Medulla oblongata (tissue), 1 donor: Measurements from ENCODE around the gene CLEC18C.
"Not testable (repeated sequence)": the region's sequence is repeated elsewhere in the genome, so short reads cannot be mapped to it uniquely, and the experiment has no call there.

ENCODE experiments used
- DNase-seq: peaks from one replicate; pipeline ENCODE4 v3.0.0-alpha.2; 2015; ENCODE audit errors: extremely low spot score

Gene CLEC18C

GRCh38 chr16:70173212-70173837 lies at the start of gene CLEC18C:
TSS of gene CLEC18C (plus strand) at chr16:70173787. CDS start at chr16:70174279, 492 bp downstream.
- not testable (repeated sequence) for DNase-seq

GRCh38 chr16:70123822-70124221 lies 49.8 kb upstream of the CLEC18C start:
- not testable (repeated sequence) for DNase-seq

- DNase-seq: not testable (repeated sequence)
Measured at GRCh38 chr16:70126226-70126625, 47.4 kb upstream of the CLEC18C start.

- DNase-seq: not testable (repeated sequence)
Measured at GRCh38 chr16:70127706-70128105, 45.9 kb upstream of the CLEC18C start.

- DNase-seq: not testable (repeated sequence)
Measured at GRCh38 chr16:70128844-70129243, 44.7 kb upstream of the CLEC18C start.

GRCh38 chr16:70135796-70136195 lies 37.8 kb upstream of the CLEC18C start:
- not testable (repeated sequence) for DNase-seq

- not testable (repeated sequence) for DNase-seq
Measured at GRCh38 chr16:70136595-70136994, 37.0 kb upstream of the CLEC18C start.

- DNase-seq: not testable (repeated sequence)
Measured at GRCh38 chr16:70142739-70143138, 30.8 kb upstream of the CLEC18C start.

- DNase-seq: not testable (repeated sequence)
Measured at GRCh38 chr16:70143231-70143895, 30.2 kb upstream of the CLEC18C start.

GRCh38 chr16:70147853-70148252 lies 25.7 kb upstream of the CLEC18C start:
- not testable (repeated sequence) for DNase-seq

GRCh38 chr16:70148453-70148852 lies 25.1 kb upstream of the CLEC18C start:
- DNase-seq: not testable (repeated sequence)

- not testable (repeated sequence) for DNase-seq
Measured at GRCh38 chr16:70149296-70149695, 24.3 kb upstream of the CLEC18C start.

- no peak for DNase-seq
Measured at GRCh38 chr16:70151391-70151790, 22.2 kb upstream of the CLEC18C start.

GRCh38 chr16:70151941-70152509 lies 21.6 kb upstream of the CLEC18C start:
- no peak for DNase-seq

- DNase-seq: no peak
Measured at GRCh38 chr16:70152578-70153302, 20.8 kb upstream of the CLEC18C start.

- not testable (repeated sequence) for DNase-seq
Measured at GRCh38 chr16:70154736-70155135, 18.9 kb upstream of the CLEC18C start.

GRCh38 chr16:70156207-70156978 lies 17.2 kb upstream of the CLEC18C start:
- no peak for DNase-seq

- no peak for DNase-seq
Measured at GRCh38 chr16:70157105-70157476, 16.5 kb upstream of the CLEC18C start.

GRCh38 chr16:70157477-70158260 lies 15.9 kb upstream of the CLEC18C start:
- DNase-seq: no peak

GRCh38 chr16:70158261-70158939 lies 15.2 kb upstream of the CLEC18C start:
- no peak for DNase-seq
